NCI-H2029 (cell line): ENCODE results near the gene DHX38.

Experiments used
- DNase-seq: peaks from one replicate; lab custom pipeline; 2025; lab: John Stamatoyannopoulos, UW

Gene DHX38

GRCh38 chr16:72084445-72084844, 9.2 kb upstream of the DHX38 start:
- DNase-seq, result no peak

- no peak for DNase-seq
Observed at GRCh38 chr16:72085002-72085401, 8.6 kb upstream of the DHX38 start.

- no peak for DNase-seq
Observed at GRCh38 chr16:72091217-72091616, 2.4 kb upstream of the DHX38 start.

GRCh38 chr16:72092832-72093447, 707 bp upstream of the DHX38 start:
- no peak for DNase-seq

- DNase-seq, result no peak
Observed at GRCh38 chr16:72094266-72094610, 591 bp downstream of the DHX38 start.

- DNase-seq, result no peak
Observed at GRCh38 chr16:72098936-72099335, 5.3 kb downstream of the DHX38 start.

GRCh38 chr16:72099377-72099818, 5.8 kb downstream of the DHX38 start:
- no peak for DNase-seq

GRCh38 chr16:72101195-72101594, 7.5 kb downstream of the DHX38 start:
- DNase-seq, result no peak

GRCh38 chr16:72104905-72105304, 11.3 kb downstream of the DHX38 start:
- DNase-seq, result no peak

GRCh38 chr16:72105978-72106377, 12.3 kb downstream of the DHX38 start:
- no peak for DNase-seq

- DNase-seq, result no peak
Observed at GRCh38 chr16:72107371-72107770, 13.7 kb downstream of the DHX38 start.

GRCh38 chr16:72108353-72109102, 14.9 kb downstream of the DHX38 start:
- DNase-seq, result no peak

GRCh38 chr16:72109300-72109699, 15.7 kb downstream of the DHX38 start:
- no peak for DNase-seq

- no peak for DNase-seq
Observed at GRCh38 chr16:72109966-72110530, 16.4 kb downstream of the DHX38 start.

GRCh38 chr16:72110662-72111615, 17.3 kb downstream of the DHX38 start:
- no peak for DNase-seq

- DNase-seq, result no peak
Observed at GRCh38 chr16:72111657-72112451, 18.2 kb downstream of the DHX38 start.

- no peak for DNase-seq
Observed at GRCh38 chr16:72112452-72112792, 18.8 kb downstream of the DHX38 start.

- DNase-seq, result no peak
Observed at GRCh38 chr16:72112906-72113615, 19.4 kb downstream of the DHX38 start.

- DNase-seq, result no peak
Observed at GRCh38 chr16:72113616-72113945, 19.9 kb downstream of the DHX38 start.

GRCh38 chr16:72120026-72120425, 26.4 kb downstream of the DHX38 start:
- DNase-seq, result no peak

- no peak for DNase-seq
Observed at GRCh38 chr16:72122308-72122707, 28.7 kb downstream of the DHX38 start.
